22Rv1 (cell line): ENCODE measurements around the gene DDX42.

Experiments
- CTCF ChIP-seq: fragments of 450-650 bp; IDR thresholded peaks from 2 replicates; pipeline ENCODE4 v1.5.1; 2017; ENCODE audit warnings: mild to moderate bottlenecking
- ZFX ChIP-seq: fragments of 450-650 bp; IDR thresholded peaks from 2 replicates; pipeline ENCODE4 v1.6.1; 2017; ENCODE audit warnings: antibody characterized with exemption, borderline replicate concordance

GRCh38 chr17:63785556-63785955 lies 11.6 kb downstream of the DDX42 start:
- TF ChIP-seq CTCF = no peak
- no peak for TF ChIP-seq ZFX
